GM23248 (cell line): ENCODE results near the gene C18orf32.

ENCODE experiments used
- EZH2 ChIP-seq: fragments of 200-600 bp; sonication (generic); IDR thresholded peaks from 2 replicates; pipeline ENCODE4 v1.6.1; 2018; ENCODE audit warnings: antibody characterized with exemption, mild to moderate bottlenecking; ENCODE audit not compliant: insufficient read depth, poor library complexity, severe bottlenecking
- EZH2phosphoT487 ChIP-seq: fragments of 200-600 bp; sonication (generic); IDR thresholded peaks from 2 replicates; pipeline ENCODE4 v1.6.1; 2018; ENCODE audit warnings: antibody characterized with exemption, moderate library complexity, mild to moderate bottlenecking, low read depth; ENCODE audit not compliant: insufficient read depth

DNA sequence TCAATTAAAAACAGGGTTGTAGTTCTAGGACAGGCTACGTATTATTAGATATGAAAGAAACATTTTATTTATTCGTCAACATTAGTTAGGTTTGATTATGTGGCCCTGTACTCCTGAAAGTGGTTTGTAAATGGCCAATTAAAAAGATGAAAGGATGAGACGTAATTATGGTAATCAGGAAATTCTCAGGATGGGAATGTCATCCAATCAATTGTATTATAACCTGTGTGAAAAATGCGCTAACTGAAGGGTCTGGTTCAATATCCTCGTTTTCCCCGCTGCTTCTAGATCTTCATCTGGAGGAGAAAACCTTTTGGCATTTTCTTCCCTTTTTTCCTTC is 5.6 kb upstream of the C18orf32 start:
- TF ChIP-seq EZH2 (no peak), EZH2phosphoT487 (no peak)
